WTC11 (cell line): Measurements from ENCODE around the gene SPX. TPM values are rescaled to one million over a fixed set of nuclear protein-coding genes. Genes with fewer than 3 reads are reported as not detected.

Experiments used
- ATAC-seq: fragments of 200-7000 bp; cut with Tn5 transposase; 2 replicates; pipeline ENCODE4 v1.10.0; 2021; ENCODE audit warnings: mild to moderate bottlenecking, moderate library complexity
- CTCF ChIA-PET: fragments of 300-600 bp; sonication (Branson Sonifier 250); formaldehyde crosslinking; loops from one replicate; lab custom pipeline; 2021; ENCODE audit warnings: antibody characterized with exemption; lab: Charles Lee
- POLR2A ChIA-PET: fragments of 350-600 bp; sonication (Branson Sonifier 250); formaldehyde crosslinking; loops from one replicate; lab custom pipeline; 2021; ENCODE audit warnings: antibody characterized with exemption; lab: Charles Lee
- DNase-seq: peaks from one replicate; pipeline ENCODE4 v3.0.0; 2021; ENCODE audit warnings: low spot score
- H3K27ac Mint-ChIP-seq: 2 replicates; pipeline ENCODE4 v1.8.0; 2021; ENCODE audit warnings: mixed read lengths
- H3K27me3 Mint-ChIP-seq: 2 replicates; pipeline ENCODE4 v1.8.0; 2021; ENCODE audit warnings: low read depth, mild to moderate bottlenecking, moderate library complexity, mixed read lengths
- H3K36me3 Mint-ChIP-seq: 2 replicates; pipeline ENCODE4 v1.8.0; 2021; ENCODE audit warnings: mixed read lengths
- H3K4me1 Mint-ChIP-seq: 2 replicates; pipeline ENCODE4 v1.8.0; 2022; ENCODE audit warnings: mixed read lengths
- H3K4me3 Mint-ChIP-seq: 2 replicates; pipeline ENCODE4 v1.8.0; 2021; ENCODE audit warnings: mild to moderate bottlenecking, moderate library complexity, mixed read lengths
- H3K9me3 Mint-ChIP-seq: 2 replicates; pipeline ENCODE4 v1.8.0; 2021; ENCODE audit warnings: mixed read lengths
- EMX1 ChIP-seq: fragments of 250-450 bp; sonication (Bioruptor Pico); IDR thresholded peaks from 2 replicates; pipeline ENCODE4 v1.8.0; 2021; ENCODE audit warnings: mild to moderate bottlenecking
- ESRRA ChIP-seq: sonication (generic); formaldehyde crosslinking; IDR thresholded peaks from 2 replicates; pipeline ENCODE4 v1.8.1; 2022; ENCODE audit warnings: mild to moderate bottlenecking, missing genetic modification reagents, borderline replicate concordance
- IRF2 ChIP-seq: sonication (generic); formaldehyde crosslinking; IDR thresholded peaks from 2 replicates; pipeline ENCODE4 v1.8.0; 2022; ENCODE audit warnings: low read depth, missing genetic modification reagents, borderline replicate concordance
- MYBL2 ChIP-seq: sonication (generic); formaldehyde crosslinking; IDR thresholded peaks from 2 replicates; pipeline ENCODE4 v1.8.1; 2023; ENCODE audit warnings: mild to moderate bottlenecking, moderate library complexity, missing genetic modification reagents
- NR1H2 ChIP-seq: sonication (generic); formaldehyde crosslinking; IDR thresholded peaks from 2 replicates; pipeline ENCODE4 v1.9.0; 2021; ENCODE audit warnings: mild to moderate bottlenecking, moderate library complexity, missing genetic modification reagents
- RORB ChIP-seq: fragments of 250-450 bp; sonication (Bioruptor Pico); IDR thresholded peaks from 2 replicates; pipeline ENCODE4 v1.9.0; 2021; ENCODE audit warnings: mild to moderate bottlenecking
- TCF7 ChIP-seq: sonication (generic); formaldehyde crosslinking; IDR thresholded peaks from 2 replicates; pipeline ENCODE4 v1.8.0; 2022; ENCODE audit warnings: mild to moderate bottlenecking, low read depth, missing genetic modification reagents, moderate library complexity
- ZNF121 ChIP-seq: sonication (generic); formaldehyde crosslinking; IDR thresholded peaks from 2 replicates; pipeline ENCODE4 v1.8.0; 2023; ENCODE audit warnings: missing genetic modification reagents
- total RNA-seq: library from RNA; stranded (reverse); gene quantifications from 3 replicates; pipeline ENCODE4 v1.2.3, GENCODE V29; 2021
- TF ChIP-seq, protein P1 (sequence below): sonication (generic); formaldehyde crosslinking; IDR thresholded peaks from 2 replicates; pipeline ENCODE4 v1.8.0; 2023; ENCODE audit warnings: missing genetic modification reagents, mild to moderate bottlenecking, borderline replicate concordance
- TF ChIP-seq, protein P2 (sequence below): sonication (generic); formaldehyde crosslinking; IDR thresholded peaks from 2 replicates; pipeline ENCODE4 v1.8.1; 2023; ENCODE audit warnings: mild to moderate bottlenecking, missing genetic modification reagents, moderate library complexity
- TF ChIP-seq, protein P3 (sequence below): fragments of 250-450 bp; sonication (Bioruptor Pico); conservative IDR thresholded peaks from 2 replicates; pipeline ENCODE4 v1.9.0; 2021; ENCODE audit warnings: mild to moderate bottlenecking
- TF ChIP-seq, protein P4 (sequence below): sonication (generic); formaldehyde crosslinking; IDR thresholded peaks from 2 replicates; pipeline ENCODE4 v1.8.0; 2022; ENCODE audit warnings: mild to moderate bottlenecking, missing genetic modification reagents
- TF ChIP-seq, protein P5 (sequence below): sonication (generic); formaldehyde crosslinking; IDR thresholded peaks from 2 replicates; pipeline ENCODE4 v1.8.1; 2022; ENCODE audit warnings: low read depth, missing genetic modification reagents, borderline replicate concordance

The SPX gene
- total RNA-seq, 1 experiment from 2014 or later, result 0.46 TPM

DNA sequence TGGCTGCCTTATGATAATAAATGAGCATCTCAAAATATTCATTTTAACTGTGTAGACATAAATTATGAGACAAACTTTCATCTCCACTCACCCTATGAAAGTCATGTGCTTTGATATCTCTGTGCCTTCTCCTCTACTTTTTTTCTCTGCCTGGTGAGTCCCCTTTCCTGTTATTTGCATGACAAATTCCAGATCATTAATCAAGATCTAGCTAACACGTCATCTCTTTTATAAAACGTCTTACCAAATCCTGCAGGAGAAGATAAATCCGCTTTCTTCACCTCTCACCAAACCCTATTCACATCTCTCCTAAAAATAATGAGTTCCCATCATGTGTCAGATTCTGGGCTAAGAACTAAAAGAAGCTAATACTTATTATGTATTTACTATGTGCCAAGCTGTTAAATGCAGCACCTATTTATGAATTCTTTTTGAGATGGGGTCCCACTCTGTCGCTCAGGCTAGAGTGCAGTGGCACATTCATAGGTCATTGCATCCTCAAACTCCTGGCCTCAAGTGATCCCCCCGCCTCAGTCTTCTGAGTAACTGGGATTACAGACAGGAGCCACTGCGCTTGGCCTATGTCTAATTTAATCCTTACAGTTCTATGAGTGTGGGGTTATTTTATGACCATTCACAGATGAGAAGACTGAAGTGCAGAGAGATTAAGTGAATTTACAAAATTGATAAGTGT is 26.7 kb downstream of the SPX start:
- Mint-ChIP-seq H3K4me3 (no peak overlapping the region), H3K36me3 (no peaks in the 10 kb centered on the region), H3K9me3 (no peaks in the 10 kb centered on the region), H3K27me3 (no peaks in the 10 kb centered on the region), H3K4me1 (no peaks in the 10 kb centered on the region), H3K27ac (no peak overlapping the region)
- DNase-seq, result no peak
- ATAC-seq, result no peak
- CTCF ChIA-PET, result no interaction called here
- TF ChIP-seq IRF2 (CRISPR knock-in tag) (no peak), TCF7 (no peak), MYBL2 (CRISPR knock-in tag) (no peak), ZNF121 (CRISPR knock-in tag) (no peak), NR1H2 (CRISPR knock-in tag) (no peak), RORB (CRISPR knock-in tag) (no peak), EMX1 (CRISPR knock-in tag) (no peak)
- TF ChIP-seq, protein P1, sequence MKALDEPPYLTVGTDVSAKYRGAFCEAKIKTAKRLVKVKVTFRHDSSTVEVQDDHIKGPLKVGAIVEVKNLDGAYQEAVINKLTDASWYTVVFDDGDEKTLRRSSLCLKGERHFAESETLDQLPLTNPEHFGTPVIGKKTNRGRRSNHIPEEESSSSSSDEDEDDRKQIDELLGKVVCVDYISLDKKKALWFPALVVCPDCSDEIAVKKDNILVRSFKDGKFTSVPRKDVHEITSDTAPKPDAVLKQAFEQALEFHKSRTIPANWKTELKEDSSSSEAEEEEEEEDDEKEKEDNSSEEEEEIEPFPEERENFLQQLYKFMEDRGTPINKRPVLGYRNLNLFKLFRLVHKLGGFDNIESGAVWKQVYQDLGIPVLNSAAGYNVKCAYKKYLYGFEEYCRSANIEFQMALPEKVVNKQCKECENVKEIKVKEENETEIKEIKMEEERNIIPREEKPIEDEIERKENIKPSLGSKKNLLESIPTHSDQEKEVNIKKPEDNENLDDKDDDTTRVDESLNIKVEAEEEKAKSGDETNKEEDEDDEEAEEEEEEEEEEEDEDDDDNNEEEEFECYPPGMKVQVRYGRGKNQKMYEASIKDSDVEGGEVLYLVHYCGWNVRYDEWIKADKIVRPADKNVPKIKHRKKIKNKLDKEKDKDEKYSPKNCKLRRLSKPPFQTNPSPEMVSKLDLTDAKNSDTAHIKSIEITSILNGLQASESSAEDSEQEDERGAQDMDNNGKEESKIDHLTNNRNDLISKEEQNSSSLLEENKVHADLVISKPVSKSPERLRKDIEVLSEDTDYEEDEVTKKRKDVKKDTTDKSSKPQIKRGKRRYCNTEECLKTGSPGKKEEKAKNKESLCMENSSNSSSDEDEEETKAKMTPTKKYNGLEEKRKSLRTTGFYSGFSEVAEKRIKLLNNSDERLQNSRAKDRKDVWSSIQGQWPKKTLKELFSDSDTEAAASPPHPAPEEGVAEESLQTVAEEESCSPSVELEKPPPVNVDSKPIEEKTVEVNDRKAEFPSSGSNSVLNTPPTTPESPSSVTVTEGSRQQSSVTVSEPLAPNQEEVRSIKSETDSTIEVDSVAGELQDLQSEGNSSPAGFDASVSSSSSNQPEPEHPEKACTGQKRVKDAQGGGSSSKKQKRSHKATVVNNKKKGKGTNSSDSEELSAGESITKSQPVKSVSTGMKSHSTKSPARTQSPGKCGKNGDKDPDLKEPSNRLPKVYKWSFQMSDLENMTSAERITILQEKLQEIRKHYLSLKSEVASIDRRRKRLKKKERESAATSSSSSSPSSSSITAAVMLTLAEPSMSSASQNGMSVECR (CRISPR knock-in tag), result no peak
- TF ChIP-seq, protein P2, sequence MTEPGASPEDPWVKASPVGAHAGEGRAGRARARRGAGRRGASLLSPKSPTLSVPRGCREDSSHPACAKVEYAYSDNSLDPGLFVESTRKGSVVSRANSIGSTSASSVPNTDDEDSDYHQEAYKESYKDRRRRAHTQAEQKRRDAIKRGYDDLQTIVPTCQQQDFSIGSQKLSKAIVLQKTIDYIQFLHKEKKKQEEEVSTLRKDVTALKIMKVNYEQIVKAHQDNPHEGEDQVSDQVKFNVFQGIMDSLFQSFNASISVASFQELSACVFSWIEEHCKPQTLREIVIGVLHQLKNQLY (CRISPR knock-in tag), result no peak
- TF ChIP-seq, protein P3, sequence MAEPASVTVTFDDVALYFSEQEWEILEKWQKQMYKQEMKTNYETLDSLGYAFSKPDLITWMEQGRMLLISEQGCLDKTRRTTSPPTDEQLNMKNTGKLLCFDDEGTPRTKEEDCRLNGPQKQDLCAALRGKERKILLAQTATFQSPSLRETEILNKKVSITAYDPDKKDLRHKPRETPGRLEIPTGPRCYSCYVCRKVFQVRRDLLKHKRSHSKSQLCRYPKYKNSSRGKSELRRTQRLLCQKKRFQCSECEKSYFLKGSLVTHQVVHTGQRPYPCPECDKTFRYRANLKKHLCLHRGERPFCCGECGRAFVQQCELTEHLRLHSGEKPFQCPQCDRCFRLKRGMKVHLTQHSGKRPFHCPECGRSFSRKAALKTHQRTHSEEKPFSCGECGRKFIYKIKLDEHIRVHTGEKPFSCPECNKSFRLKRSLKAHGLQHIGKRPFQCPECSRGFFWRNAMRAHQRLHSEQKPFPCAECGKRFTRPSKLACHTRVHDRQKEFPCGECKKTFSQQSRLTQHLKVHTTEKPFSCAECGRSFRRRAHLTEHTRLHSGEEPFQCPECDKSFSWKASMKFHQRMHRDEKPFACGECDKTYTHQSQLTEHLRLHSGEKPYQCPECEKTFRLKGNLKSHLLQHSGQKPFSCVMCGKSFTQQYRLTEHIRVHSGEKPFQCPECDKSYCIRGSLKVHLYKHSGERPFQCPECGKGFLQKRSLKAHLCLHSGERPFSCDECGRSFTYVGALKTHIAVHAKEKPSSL (CRISPR knock-in tag), result no peak
- TF ChIP-seq, protein P4, sequence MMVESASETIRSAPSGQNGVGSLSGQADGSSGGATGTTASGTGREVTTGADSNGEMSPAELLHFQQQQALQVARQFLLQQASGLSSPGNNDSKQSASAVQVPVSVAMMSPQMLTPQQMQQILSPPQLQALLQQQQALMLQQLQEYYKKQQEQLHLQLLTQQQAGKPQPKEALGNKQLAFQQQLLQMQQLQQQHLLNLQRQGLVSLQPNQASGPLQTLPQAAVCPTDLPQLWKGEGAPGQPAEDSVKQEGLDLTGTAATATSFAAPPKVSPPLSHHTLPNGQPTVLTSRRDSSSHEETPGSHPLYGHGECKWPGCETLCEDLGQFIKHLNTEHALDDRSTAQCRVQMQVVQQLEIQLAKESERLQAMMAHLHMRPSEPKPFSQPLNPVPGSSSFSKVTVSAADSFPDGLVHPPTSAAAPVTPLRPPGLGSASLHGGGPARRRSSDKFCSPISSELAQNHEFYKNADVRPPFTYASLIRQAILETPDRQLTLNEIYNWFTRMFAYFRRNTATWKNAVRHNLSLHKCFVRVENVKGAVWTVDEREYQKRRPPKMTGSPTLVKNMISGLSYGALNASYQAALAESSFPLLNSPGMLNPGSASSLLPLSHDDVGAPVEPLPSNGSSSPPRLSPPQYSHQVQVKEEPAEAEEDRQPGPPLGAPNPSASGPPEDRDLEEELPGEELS (CRISPR knock-in tag), result no peak
- POLR2A ChIA-PET, result no interaction called here

DNA sequence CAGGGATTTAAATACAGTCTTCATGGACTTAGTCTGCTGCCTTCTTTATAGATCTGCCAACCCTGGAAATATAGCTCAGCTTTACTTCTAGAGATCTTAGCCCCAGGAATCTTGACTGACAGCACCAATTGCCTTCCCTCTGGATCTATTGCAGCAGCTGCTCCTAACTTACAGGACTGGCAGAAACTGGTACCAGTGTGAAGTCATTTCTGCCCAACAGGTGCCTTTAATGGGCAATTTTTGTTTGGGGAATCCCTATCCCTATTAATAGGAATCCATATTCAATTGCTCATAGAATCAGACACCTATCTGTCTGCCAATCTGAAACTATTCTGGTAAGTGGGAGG is 27.2 kb downstream of the SPX start:
- Mint-ChIP-seq H3K36me3 (no peaks in the 10 kb centered on the region), H3K9me3 (no peaks in the 10 kb centered on the region), H3K27ac (no peak overlapping the region), H3K4me1 (no peaks in the 10 kb centered on the region), H3K27me3 (no peaks in the 10 kb centered on the region), H3K4me3 (no peak overlapping the region)
- TF ChIP-seq, protein P5, sequence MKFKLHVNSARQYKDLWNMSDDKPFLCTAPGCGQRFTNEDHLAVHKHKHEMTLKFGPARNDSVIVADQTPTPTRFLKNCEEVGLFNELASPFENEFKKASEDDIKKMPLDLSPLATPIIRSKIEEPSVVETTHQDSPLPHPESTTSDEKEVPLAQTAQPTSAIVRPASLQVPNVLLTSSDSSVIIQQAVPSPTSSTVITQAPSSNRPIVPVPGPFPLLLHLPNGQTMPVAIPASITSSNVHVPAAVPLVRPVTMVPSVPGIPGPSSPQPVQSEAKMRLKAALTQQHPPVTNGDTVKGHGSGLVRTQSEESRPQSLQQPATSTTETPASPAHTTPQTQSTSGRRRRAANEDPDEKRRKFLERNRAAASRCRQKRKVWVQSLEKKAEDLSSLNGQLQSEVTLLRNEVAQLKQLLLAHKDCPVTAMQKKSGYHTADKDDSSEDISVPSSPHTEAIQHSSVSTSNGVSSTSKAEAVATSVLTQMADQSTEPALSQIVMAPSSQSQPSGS (CRISPR knock-in tag), result no peak
- TF ChIP-seq ESRRA (CRISPR knock-in tag), result no peak
- ATAC-seq (no peak), DNase-seq (no peak)
- ChIA-PET POLR2A (no interaction called here), CTCF (no interaction called here)
